GM12878 (cell line): Measurements from ENCODE around the gene YPEL3. TPM values are rescaled to one million over a fixed set of nuclear protein-coding genes. Genes with fewer than 3 reads are reported as not detected.

ENCODE experiments used
- ATAC-seq: fragments of 200-7000 bp; cut with Tn5 transposase; 3 replicates; pipeline ENCODE4 v1.9.1; 2020; ENCODE audit warnings: mild to moderate bottlenecking, moderate library complexity
- BruUV-seq: library from RNA; stranded (reverse); fragments of 400-500 nt; replicated peaks from 2 replicates; lab custom pipeline; 2021; lab: Mats Ljungman, UMichigan
- CTCF ChIA-PET: fragments of 300-600 bp; sonication (Branson Sonifier 250); formaldehyde crosslinking; extraction: SDS; loops from one replicate; lab custom pipeline; 2021; ENCODE audit warnings: inconsistent platforms; lab: Yijun Ruan, JAX
- POLR2A ChIA-PET: fragments of 350-600 bp; formaldehyde crosslinking; extraction: SDS; loops from one replicate; lab custom pipeline; 2021; ENCODE audit warnings: inconsistent platforms; lab: Charles Lee
- RAD21 ChIA-PET: fragments of 300-600 bp; sonication (Branson Sonifier 250); formaldehyde crosslinking; loops from one replicate; lab custom pipeline; 2023; ENCODE audit warnings: antibody characterized with exemption; ENCODE audit not compliant: unreplicated experiment; lab: Charles Lee
- SMC1A ChIA-PET: fragments of 300-600 bp; sonication (Branson Sonifier 250); formaldehyde crosslinking; loops from one replicate; lab custom pipeline; 2023; ENCODE audit not compliant: unreplicated experiment, uncharacterized antibody; lab: Charles Lee
- DNase-seq: peaks from one replicate; pipeline ENCODE4 v3.0.0-alpha.2; 2011; ENCODE audit warnings: low read depth, low spot score
- FAIRE-seq: peaks from 3 replicates; lab custom pipeline; 2011; peaks lifted over from hg19 to GRCh38; lab: Jason Lieb, UNC
- H2AFZ ChIP-seq: 2 replicates; pipeline ENCODE4 v1.6.0; 2011; ENCODE audit warnings: low read depth, low read length, control low read depth; ENCODE audit not compliant: control insufficient read depth
- H3K27ac ChIP-seq: 2 replicates; pipeline ENCODE4 v1.5.1; 2011; ENCODE audit warnings: control low read depth; ENCODE audit not compliant: control insufficient read depth, insufficient read depth
- H3K27me3 ChIP-seq, 2 experiments: replicated peaks in 1 of 2; 2 replicates each; pipeline versions ENCODE4 v1.6.0 to v1.6.1; 2011; ENCODE audit warnings: low read length in 1 of 2; ENCODE audit not compliant: control insufficient read depth in 2 of 2, insufficient read depth in 2 of 2
- H3K36me3 ChIP-seq, 2 experiments: 2 replicates each; pipeline ENCODE4 v1.5.1; 2011; ENCODE audit warnings: low read length in 1 of 2; ENCODE audit not compliant: control insufficient read depth in 2 of 2, insufficient read depth in 2 of 2
- H3K4me1 ChIP-seq: 2 replicates; pipeline ENCODE4 v1.6.1; 2011; ENCODE audit warnings: mild to moderate bottlenecking, low read length, moderate library complexity, mixed read lengths; ENCODE audit not compliant: control insufficient read depth, insufficient read depth
- H3K4me2 ChIP-seq: 2 replicates; pipeline ENCODE4 v1.6.0; 2011; ENCODE audit warnings: control low read depth; ENCODE audit not compliant: control insufficient read depth, insufficient read depth
- H3K4me3 ChIP-seq: fragments of 200-600 bp; sonication (generic); 2 replicates; pipeline ENCODE4 v1.5.1; 2016
- H3K79me2 ChIP-seq: 2 replicates; pipeline ENCODE4 v1.6.0; 2011; ENCODE audit warnings: low read length; ENCODE audit not compliant: control insufficient read depth, insufficient read depth
- H3K9ac ChIP-seq: 2 replicates; pipeline ENCODE4 v1.8.0; 2011; ENCODE audit warnings: low read length, control low read depth, mixed read lengths; ENCODE audit not compliant: control insufficient read depth, insufficient read depth
- H3K9me3 ChIP-seq: replicated peaks from 3 replicates; pipeline ENCODE4 v1.5.1; 2011; ENCODE audit warnings: mild to moderate bottlenecking, low read length; ENCODE audit not compliant: control insufficient read depth, insufficient read depth
- H4K20me1 ChIP-seq: 2 replicates; pipeline ENCODE4 v1.6.0; 2011; ENCODE audit not compliant: control insufficient read depth, insufficient read depth
- ATF7 ChIP-seq: fragments of 450-650 bp; IDR thresholded peaks from 2 replicates; pipeline ENCODE4 v1.6.1; 2016; ENCODE audit warnings: low read depth, mild to moderate bottlenecking
- ELK1 ChIP-seq: IDR thresholded peaks from 2 replicates; pipeline ENCODE4 v1.6.1; 2012; ENCODE audit warnings: low read depth, low read length, improper control_type of control experiment
- ESRRA ChIP-seq: IDR thresholded peaks from 2 replicates; pipeline ENCODE4 v1.6.1; 2012; ENCODE audit warnings: mild to moderate bottlenecking, low read length, improper control_type of control experiment
- HSF1 ChIP-seq: fragments of 150-350 bp; IDR thresholded peaks from 2 replicates; pipeline ENCODE4 v1.6.1; 2014; ENCODE audit warnings: mild to moderate bottlenecking, low read depth, low read length
- MYB ChIP-seq: fragments of 150-350 bp; IDR thresholded peaks from 2 replicates; pipeline ENCODE4 v1.6.1; 2014; ENCODE audit warnings: mild to moderate bottlenecking, low read depth, low read length, borderline replicate concordance
- PBX3 ChIP-seq: IDR thresholded peaks from 2 replicates; pipeline ENCODE4 v1.6.1; 2011; ENCODE audit warnings: mild to moderate bottlenecking, low read depth, low read length, moderate library complexity; ENCODE audit not compliant: insufficient replicate concordance
- ZNF207 ChIP-seq: fragments of 450-650 bp; IDR thresholded peaks from 2 replicates; pipeline ENCODE4 v1.6.1; 2014; ENCODE audit warnings: antibody characterized with exemption, mild to moderate bottlenecking, borderline replicate concordance
- WGBS: methylation state at CpG from one replicate; pipeline ENCODE4 v1.1.6; 2016; ENCODE audit warnings: low lambda C conversion rate; ENCODE audit not compliant: insufficient replicate concordance, insufficient coverage; ENCODE audit errors: missing lambda C conversion rate; 5-methylcytosine and 5-hydroxymethylcytosine counted together
- in situ Hi-C: fragments of 300-500 bp; cut with MboI; formaldehyde crosslinking; loops from 9 replicates; pipeline ENCODE4 v1.14.3; 2018; ENCODE audit warnings: mixed read lengths
- intact Hi-C: fragments of 100-400 bp; cut with micrococcal nuclease; formaldehyde crosslinking; loops from one replicate; pipeline ENCODE4 v1.14.2; 2022; ENCODE audit not compliant: unreplicated experiment
- polyA plus RNA-seq, 11 experiments: library from polyadenylated mRNA; depleted of rRNA in 4 of 11; unstranded in 6 of 11; stranded (reverse) in 5 of 11; fragments of >200 nt; fragmentation: Nextera tagmentation in 4 of 11; fragmentation: Illumina TruSeq in 1 of 11; extraction: Ambion mirVana in 4 of 11; extraction: Trizol in 1 of 11; gene quantifications; 1 replicate in 1 of 11; 2 replicates in 10 of 11; pipeline versions ENCODE4 v1.2.1 to v1.2.3, GENCODE V29; 2011 to 2016; ENCODE audit warnings: inconsistent platforms in 2 of 11, missing spikeins in 2 of 11, low read depth in 1 of 11
- total RNA-seq, 4 experiments: library from RNA; depleted of rRNA in 3 of 4; stranded (reverse); fragments of >200 nt in 3 of 4; fragmentation: Illumina TruSeq in 1 of 4; extraction: Trizol in 1 of 4; gene quantifications; 2 replicates each; pipeline versions ENCODE4 v1.2.1 to v1.2.3, GENCODE V29; 2013 to 2021

Gene YPEL3
- total and polyA plus RNA-seq, 10 of the 15 experiments (the other 5 are each of a cell fraction or from before 2014, with no cell fraction given), result 1.3 to 22.0 (median 12.1) TPM

- no peak overlapping the region for H2AFZ ChIP-seq
- intact Hi-C loops, result no loop called here
- no TSS peak for BruUV-seq
- ATAC-seq (no peak), FAIRE-seq (no peak), DNase-seq (no peak)
- no peak overlapping the region for H3K4me3 ChIP-seq
- no peaks in the 10 kb centered on the region for H3K9me3 ChIP-seq
- in situ Hi-C loops, result no loop called here
- CTCF ChIA-PET, result interaction anchor here (0.6 to 1.6 kb wide), 3 partner anchors 23 to 254 kb away, joined by 3 to 8 read pairs (median 4); partner anchors contain the start of gene TBX6
- TF ChIP-seq ATF7 (no peak), ESRRA (no peak), ZNF207 (no peak), MYB (no peak), ELK1 (no peak), PBX3 (no peak), HSF1 (no peak)
- no peak overlapping the region for H3K4me2 ChIP-seq
- 93% methylated on average over 8 of the region's 11 CpGs for WGBS
- RAD21 ChIA-PET, result interaction anchor here (0.6 kb wide), 1 partner anchor 505 kb away, joined by 3 read pairs; no protein-coding TSS in a partner anchor
- POLR2A ChIA-PET, result interaction anchor here (1.3 to 1.4 kb wide), 2 partner anchors 11 to 12 kb away, joined by 5 to 6 read pairs; no protein-coding TSS in a partner anchor
- H3K27me3 ChIP-seq, result no peaks in the 10 kb centered on the region
- no peak overlapping the region for H3K9ac ChIP-seq
- H4K20me1 ChIP-seq, result no peaks in the 10 kb centered on the region
- H3K36me3 ChIP-seq, result no peaks in the 10 kb centered on the region; a peak in 1 of 4 replicates
- SMC1A ChIA-PET, result no interaction called here
- H3K4me1 ChIP-seq, result peaks cover 2% of the 10 kb centered on the region
- no peak overlapping the region for H3K27ac ChIP-seq
- no peaks in the 10 kb centered on the region for H3K79me2 ChIP-seq
Observed at GRCh38 chr16:30114411-30114810, 18.4 kb upstream of the YPEL3 start.
